ENCODE measurements around the gene ADORA1.

GRCh38 chr1:203185585-203185984 is 58.1 kb downstream of the ADORA1 start:
- TF ChIP-seq POLR2AphosphoS5 (IDR thresholded peaks at IDR 0.05; ENCODE audit: borderline replicate concordance, low read depth, low read length) = no peak
- TF ChIP-seq EZH2 (IDR thresholded peaks at IDR 0.05) = no peak
- no peak for TF ChIP-seq FOXP2 (optimal IDR thresholded peaks at IDR 0.05; ENCODE audit: control extremely low read depth, extremely low read length, insufficient read depth)
